ENCODE measurements around the gene CPLX1. TPM values are rescaled to one million over a fixed set of nuclear protein-coding genes. Genes with fewer than 3 reads are reported as not detected.

The CPLX1 gene
- total RNA-seq, 1 donor from 2014 or later, result 0.46 TPM

GRCh38 chr4:796206-796605 lies 29.7 kb downstream of the CPLX1 start:
- peaks cover 21% of the 10 kb centered on the region for H3K27me3 Mint-ChIP-seq (ENCODE audit: unreplicated experiment)
- H3K36me3 Mint-ChIP-seq (ENCODE audit: low read depth, unreplicated experiment), result no peaks in the 10 kb centered on the region
- no peak overlapping the region for H3K4me3 Mint-ChIP-seq (ENCODE audit: unreplicated experiment)
- DNase-seq (ENCODE audit: low spot score), result no peak
- H3K9me3 Mint-ChIP-seq (ENCODE audit: unreplicated experiment), result no peaks in the 10 kb centered on the region
- H3K27ac Mint-ChIP-seq (ENCODE audit: unreplicated experiment), result no peak overlapping the region
- no peak for TF ChIP-seq CTCF (IDR thresholded peaks at IDR 0.05; ENCODE audit: unreplicated experiment)
- peaks cover 4% of the 10 kb centered on the region for H3K4me1 Mint-ChIP-seq (ENCODE audit: unreplicated experiment)

- H3K27me3 Mint-ChIP-seq (ENCODE audit: unreplicated experiment), result peaks cover 22% of the 10 kb centered on the region
- no peaks in the 10 kb centered on the region for H3K36me3 Mint-ChIP-seq (ENCODE audit: low read depth, unreplicated experiment)
- H3K27ac Mint-ChIP-seq (ENCODE audit: unreplicated experiment), result no peak overlapping the region
- peaks cover 4% of the 10 kb centered on the region for H3K4me1 Mint-ChIP-seq (ENCODE audit: unreplicated experiment)
- DNase-seq (ENCODE audit: low spot score), result no peak
- H3K4me3 Mint-ChIP-seq (ENCODE audit: unreplicated experiment), result no peak overlapping the region
- no peak for TF ChIP-seq CTCF (IDR thresholded peaks at IDR 0.05; ENCODE audit: unreplicated experiment)
- no peaks in the 10 kb centered on the region for H3K9me3 Mint-ChIP-seq (ENCODE audit: unreplicated experiment)
These were observed 30.2 kb downstream of the CPLX1 start for GRCh38 chr4:795726-796119.

GRCh38 chr4:794900-795725 lies 30.8 kb downstream of the CPLX1 start:
- H3K4me1 Mint-ChIP-seq (ENCODE audit: unreplicated experiment), result peaks cover 4% of the 10 kb centered on the region
- no peak for DNase-seq (ENCODE audit: low spot score)
- TF ChIP-seq CTCF (IDR thresholded peaks at IDR 0.05; ENCODE audit: unreplicated experiment), result no peak
- H3K4me3 Mint-ChIP-seq (ENCODE audit: unreplicated experiment), result no peak overlapping the region
- H3K27ac Mint-ChIP-seq (ENCODE audit: unreplicated experiment), result no peak overlapping the region
- peaks cover 24% of the 10 kb centered on the region for H3K27me3 Mint-ChIP-seq (ENCODE audit: unreplicated experiment)
- H3K9me3 Mint-ChIP-seq (ENCODE audit: unreplicated experiment), result no peaks in the 10 kb centered on the region
- no peaks in the 10 kb centered on the region for H3K36me3 Mint-ChIP-seq (ENCODE audit: low read depth, unreplicated experiment)

GRCh38 chr4:793941-794621 lies 31.8 kb downstream of the CPLX1 start:
- Mint-ChIP-seq H3K9me3 (ENCODE audit: unreplicated experiment) (no peaks in the 10 kb centered on the region), H3K4me3 (ENCODE audit: unreplicated experiment) (no peak overlapping the region), H3K4me1 (ENCODE audit: unreplicated experiment) (peaks cover 4% of the 10 kb centered on the region), H3K36me3 (ENCODE audit: low read depth, unreplicated experiment) (no peaks in the 10 kb centered on the region), H3K27me3 (ENCODE audit: unreplicated experiment) (peaks cover 24% of the 10 kb centered on the region), H3K27ac (ENCODE audit: unreplicated experiment) (no peak overlapping the region)
- TF ChIP-seq CTCF (IDR thresholded peaks at IDR 0.05; ENCODE audit: unreplicated experiment), result no peak
- no peak for DNase-seq (ENCODE audit: low spot score)

Data from endothelial cell (in vitro differentiated cells).